ENCODE results near the gene CERS4. TPM values are rescaled to one million over a fixed set of nuclear protein-coding genes. Genes with fewer than 3 reads are reported as not detected.

The CERS4 gene
- total and polyA plus RNA-seq, 2 donors (not counting 3 experiments of a cell fraction or from before 2014, with no cell fraction given), result 4.9 to 7.7 TPM

GRCh38 chr19:8307400-8307964, 98.3 kb downstream of the CERS4 start:
- intact Hi-C loops (cut with micrococcal nuclease) (no loop called here), dilution Hi-C loops (cut with MboI; ENCODE audit: extremely low pct_ligation_motif_present, low sequenced_read_pairs) (no loop called here)
- H2AFZ ChIP-seq (ENCODE audit: low read depth, low read length), result peak overlapping the region; percentile 64
- H3K9me1 ChIP-seq (replicated peaks; ENCODE audit: control insufficient read depth, extremely low read depth, insufficient read depth, low read length), result no peaks in the 10 kb centered on the region
- peak overlapping the region; percentile 41 for H3K9ac ChIP-seq (replicated peaks; ENCODE audit: extremely low read depth, insufficient read depth, low read length)
- peak overlapping the region; percentile 49 for H3K4me2 ChIP-seq (ENCODE audit: insufficient read depth, low read length)
- H3K4me1 ChIP-seq (ENCODE audit: control insufficient read depth, extremely low read depth, insufficient read depth, low read length), result peaks cover 19% of the 10 kb centered on the region
- H3K4me3 ChIP-seq (replicated peaks in 1 of 3; ENCODE audit: insufficient read depth in 1 of 3, low read depth in 1 of 3, low read length in 3 of 3), result peak overlapping the region; percentile 3 to 48 (median 43)
- TF ChIP-seq MYC (IDR thresholded peaks at IDR 0.05; ENCODE audit: low read depth, low read length) (no peak), GATA2 (IDR thresholded peaks at IDR 0.05; ENCODE audit: insufficient read depth, insufficient read length, low read depth, low read length) (no peak), POLR2AphosphoS5 (IDR thresholded peaks at IDR 0.05; ENCODE audit: insufficient read depth, low read depth, low read length) (no peak), EZH2 (IDR thresholded peaks at IDR 0.05; ENCODE audit: borderline replicate concordance, low read depth, low read length, severe bottlenecking) (no peak), FOS (IDR thresholded peaks at IDR 0.05; ENCODE audit: borderline replicate concordance, insufficient read depth, low read length) (no peak), CTCF (IDR thresholded peaks at IDR 0.05; ENCODE audit: extremely low read depth in 1 of 2, insufficient read depth in 1 of 2, low read depth in 1 of 2, low read length in 2 of 2) (no peak), POLR2A (IDR thresholded peaks at IDR 0.05; ENCODE audit: low read depth, low read length) (no peak), JUN (IDR thresholded peaks at IDR 0.05; ENCODE audit: borderline replicate concordance, insufficient read depth, insufficient read length, low read depth) (no peak), MAX (IDR thresholded peaks at IDR 0.05; ENCODE audit: insufficient read depth, insufficient read length) (no peak)
- peak overlapping the region; percentile 69 for H3K27ac ChIP-seq (ENCODE audit: insufficient read depth, low read depth, low read length)
- H3K9me3 ChIP-seq (replicated peaks; ENCODE audit: control insufficient read depth, insufficient read depth, low read length), result no peaks in the 10 kb centered on the region
- no peaks in the 10 kb centered on the region for H3K27me3 ChIP-seq (ENCODE audit: control insufficient read depth in 2 of 2, insufficient read depth in 2 of 2, low read length in 2 of 2)
- H4K20me1 ChIP-seq (replicated peaks; ENCODE audit: control insufficient read depth, extremely low read depth, insufficient read depth, low read length), result no peaks in the 10 kb centered on the region
- ChIA-PET CTCF (interaction anchor here (0.5 kb wide), 1 partner anchor 11 kb away, joined by 4 read pairs; no protein-coding TSS in a partner anchor), POLR2A (interaction anchor here (0.7 kb wide), 1 partner anchor 207 kb away, joined by 4 read pairs; the partner anchor contains the start of gene ZNF414)
- H3K36me3 ChIP-seq (ENCODE audit: control insufficient read depth in 2 of 2, extremely low read depth in 1 of 2, insufficient read depth in 2 of 2, low read length in 2 of 2), result no peaks in the 10 kb centered on the region
- FAIRE-seq (no peak), DNase-seq (ENCODE audit: low read depth, low spot score) (no peak)
- peaks cover 11% of the 10 kb centered on the region for H3K79me2 ChIP-seq (ENCODE audit: control insufficient read depth, insufficient read depth, low read length)
- BruUV-seq (replicated peaks), result TSS peak; percentile 46
